Right cardiac atrium (tissue), 5 donors: Measurements from ENCODE around the gene MT1B. TPM values are rescaled to one million over a fixed set of nuclear protein-coding genes. Genes with fewer than 3 reads are reported as not detected.

ENCODE experiments used
- ATAC-seq, 2 donors: fragments of 200-7000 bp; cut with Tn5 transposase; one replicate each; pipeline versions ENCODE4 v1.8.0 to v1.9.1; 2020; ENCODE audit warnings: moderate library complexity in 2 of 2, mild to moderate bottlenecking in 1 of 2
- DNase-seq, 3 donors: peaks; one replicate each; pipeline ENCODE4 v3.0.0-alpha.2; 2020
- H3K27ac ChIP-seq: one replicate; pipeline ENCODE4 v1.5.1; 2013; ENCODE audit warnings: mild to moderate bottlenecking, low read length, control low read depth, moderate library complexity
- H3K27me3 ChIP-seq: one replicate; pipeline ENCODE4 v1.6.1; 2013; ENCODE audit not compliant: control insufficient read depth, insufficient read depth
- H3K4me1 ChIP-seq: one replicate; pipeline ENCODE4 v1.6.1; 2013; ENCODE audit warnings: low read length; ENCODE audit not compliant: control insufficient read depth, insufficient read depth
- H3K4me3 ChIP-seq: one replicate; pipeline ENCODE4 v1.5.1; 2013; ENCODE audit warnings: low read length, control low read depth
- H3K9me3 ChIP-seq: one replicate; pipeline ENCODE4 v1.6.1; 2013; ENCODE audit warnings: low read length; ENCODE audit not compliant: control insufficient read depth
- WGBS: extraction: QIAGEN DNeasy Blood & Tissue Kit; methylation state at CpG from one replicate; pipeline ENCODE4 v1.1.7; 2013; 5-methylcytosine and 5-hydroxymethylcytosine counted together
- intact Hi-C, 4 donors: fragments of 100-400 bp; cut with DNase I; formaldehyde crosslinking; loops; one replicate each; pipeline versions ENCODE4 v1.11.0 to v1.14.0; 2022 to 2023
- polyA plus RNA-seq: library from polyadenylated mRNA; stranded (reverse); fragments of 200-250 nt; gene quantifications from one replicate; pipeline ENCODE4 v1.2.3, GENCODE V29; 2013
- total RNA-seq, 4 donors: library from RNA; stranded (reverse); fragmentation: NEBNext Ultra II Directional; extraction: Animal tissue kit (Norgen Biotek cat#: 25700); gene quantifications; one replicate each; pipeline ENCODE4 v1.2.1, GENCODE V29; 2021
- donor health status: healthy with polysubstance abuse.
- donor health status: DM: no; HTN: yes; CAD: no.
- donor health status: DM: no; HTN: no; CAD: no.
- donor health status: DM: no; HTN: yes; CAD: no; lungs with severe emphysema.
- donor health status: DM: yes; HTN: yes; CAD: no.

The MT1B gene
- total and polyA plus RNA-seq, 5 donors = not detected

- intact Hi-C loops = loop anchor here in 3 of 4 donors (2.0 to 10.0 kb wide), 3 partner anchors 15 to 95 kb away; partner anchors contain the start of gene MT1E (in 1 of the 3)
- WGBS = under 1% methylated on average over 6 of the region's 6 CpGs
- no peaks in the 10 kb centered on the region for H3K27me3 ChIP-seq
- peak overlapping the region; percentile 68 for H3K4me3 ChIP-seq
- no peaks in the 10 kb centered on the region for H3K9me3 ChIP-seq
- DNase-seq (peak in 2 of 3 donors; percentile 60 to 80), ATAC-seq (peak in 1 of 2 donors; percentile 3)
- H3K4me1 ChIP-seq = peaks cover 17% of the 10 kb centered on the region
- peak overlapping the region; percentile 90 for H3K27ac ChIP-seq
Observed at GRCh38 chr16:56609463-56609921, 42.2 kb upstream of the MT1B start.

- 15% methylated on average over 10 of the region's 10 CpGs for WGBS
- intact Hi-C loops = no loop called here
- ATAC-seq = peak in 1 of 2 donors; percentile 6
- no peaks in the 10 kb centered on the region for H3K9me3 ChIP-seq
- H3K27me3 ChIP-seq = no peaks in the 10 kb centered on the region
- peaks cover 17% of the 10 kb centered on the region for H3K4me1 ChIP-seq
- DNase-seq = peak; percentile 57 to 77 (median 77)
- H3K4me3 ChIP-seq = no peak overlapping the region
- peak overlapping the region; percentile 92 for H3K27ac ChIP-seq
Observed at GRCh38 chr16:56610017-56610608, 41.6 kb upstream of the MT1B start.

- no peaks in the 10 kb centered on the region for H3K9me3 ChIP-seq
- peaks cover 17% of the 10 kb centered on the region for H3K4me1 ChIP-seq
- ATAC-seq (peak in 1 of 2 donors; percentile 2), DNase-seq (peak in 1 of 3 donors; percentile 22)
- no peaks in the 10 kb centered on the region for H3K27me3 ChIP-seq
- WGBS = 18% methylated on average over 2 of the region's 2 CpGs
- intact Hi-C loops = no loop called here
- peak overlapping the region; percentile 92 for H3K27ac ChIP-seq
- H3K4me3 ChIP-seq = no peak overlapping the region
Observed at GRCh38 chr16:56610609-56611111, 41.0 kb upstream of the MT1B start.

GRCh38 chr16:56611281-56611833 is 40.3 kb upstream of the MT1B start:
- intact Hi-C loops = no loop called here
- Histone ChIP-seq H3K4me1 (peaks cover 11% of the 10 kb centered on the region), H3K9me3 (no peaks in the 10 kb centered on the region), H3K27me3 (no peaks in the 10 kb centered on the region), H3K27ac (peak overlapping the region; percentile 94), H3K4me3 (no peak overlapping the region)
- ATAC-seq (peak; percentile 43 to 64), DNase-seq (peak; percentile 82 to 90 (median 83))
- WGBS = 42% methylated on average over 2 of the region's 2 CpGs

GRCh38 chr16:56613706-56614105 is 38.0 kb upstream of the MT1B start:
- Histone ChIP-seq H3K4me3 (no peak overlapping the region), H3K27me3 (no peaks in the 10 kb centered on the region), H3K9me3 (no peaks in the 10 kb centered on the region), H3K27ac (no peak overlapping the region), H3K4me1 (peaks cover 17% of the 10 kb centered on the region)
- DNase-seq (no peak), ATAC-seq (no peak)
- intact Hi-C loops = no loop called here

GRCh38 chr16:56614549-56614991 is 37.1 kb upstream of the MT1B start:
- intact Hi-C loops = no loop called here
- Histone ChIP-seq H3K4me1 (peaks cover 19% of the 10 kb centered on the region), H3K27me3 (no peaks in the 10 kb centered on the region), H3K9me3 (no peaks in the 10 kb centered on the region), H3K27ac (no peak overlapping the region), H3K4me3 (no peak overlapping the region)
- ATAC-seq = no peak
- DNase-seq = no peak

GRCh38 chr16:56615353-56615752 is 36.3 kb upstream of the MT1B start:
- Histone ChIP-seq H3K4me1 (peaks cover 19% of the 10 kb centered on the region), H3K9me3 (no peaks in the 10 kb centered on the region), H3K27ac (no peak overlapping the region), H3K27me3 (no peaks in the 10 kb centered on the region), H3K4me3 (no peak overlapping the region)
- ATAC-seq (no peak), DNase-seq (no peak)
- intact Hi-C loops = no loop called here
- 95% methylated on average over 3 of the region's 3 CpGs for WGBS

GRCh38 chr16:56616608-56617211 is 35.0 kb upstream of the MT1B start:
- peak overlapping the region; percentile 39 for H3K4me3 ChIP-seq
- no peak for DNase-seq
- no peaks in the 10 kb centered on the region for H3K9me3 ChIP-seq
- peak; percentile 21 to 25 for ATAC-seq
- H3K27ac ChIP-seq = peak overlapping the region; percentile 22
- intact Hi-C loops = no loop called here
- peaks cover 12% of the 10 kb centered on the region for H3K4me1 ChIP-seq
- WGBS = 46% methylated on average over 23 of the region's 23 CpGs
- no peaks in the 10 kb centered on the region for H3K27me3 ChIP-seq

GRCh38 chr16:56617212-56618085 is 34.2 kb upstream of the MT1B start:
- ATAC-seq (peak; percentile 96), DNase-seq (peak; percentile 90 to 95 (median 95))
- intact Hi-C loops = no loop called here
- Histone ChIP-seq H3K9me3 (no peaks in the 10 kb centered on the region), H3K4me3 (peak overlapping the region; percentile 39), H3K27ac (peak overlapping the region; percentile 75), H3K4me1 (peaks cover 11% of the 10 kb centered on the region), H3K27me3 (no peaks in the 10 kb centered on the region)
- WGBS = 2% methylated on average over 41 of the region's 41 CpGs

GRCh38 chr16:56618138-56618537 is 33.5 kb upstream of the MT1B start:
- ATAC-seq (no peak), DNase-seq (no peak)
- Histone ChIP-seq H3K4me1 (peaks cover 11% of the 10 kb centered on the region), H3K9me3 (no peaks in the 10 kb centered on the region), H3K27me3 (no peaks in the 10 kb centered on the region), H3K4me3 (peak overlapping the region; percentile 39), H3K27ac (peak overlapping the region; percentile 75)
- intact Hi-C loops = no loop called here
- WGBS = 70% methylated on average over 6 of the region's 6 CpGs
